K562 (cell line): ENCODE data around the gene CDKN1C. TPM values are rescaled to one million over a fixed set of nuclear protein-coding genes. Genes with fewer than 3 reads are reported as not detected.

ENCODE experiments used
- ATAC-seq: fragments of 200-7000 bp; cut with Tn5 transposase; 3 replicates; pipeline ENCODE4 v1.9.1; 2020; ENCODE audit warnings: moderate library complexity
- BruUV-seq: library from RNA; stranded (reverse); fragments of 400-500 nt; replicated peaks from 2 replicates; lab custom pipeline; 2021; lab: Mats Ljungman, UMichigan
- CTCF ChIA-PET: fragments of 300-600 bp; formaldehyde crosslinking; extraction: SDS; loops from one replicate; lab custom pipeline; 2021; ENCODE audit warnings: low intra/inter-chr PET ratio; lab: Yijun Ruan, JAX
- POLR2A ChIA-PET: fragments of 300-600, 350-650 bp; sonication (Branson Sonifier 250); formaldehyde crosslinking; extraction: SDS; loops from one replicate; lab custom pipeline; 2021; ENCODE audit warnings: antibody characterized with exemption, inconsistent platforms; lab: Yijun Ruan, JAX
- DNase-seq, 4 experiments: peaks; one replicate each; pipeline versions ENCODE4 v3.0.0 to v3.0.0-alpha.2; 2011 to 2018; ENCODE audit warnings: low spot score in 3 of 4, mixed read lengths in 3 of 4; ENCODE audit errors: extremely low read depth in 1 of 4
- FAIRE-seq: peaks from 2 replicates; lab custom pipeline; 2011; peaks lifted over from hg19 to GRCh38; lab: Jason Lieb, UNC
- H2AFZ ChIP-seq: 2 replicates; pipeline ENCODE4 v1.6.0; 2011; ENCODE audit warnings: low read depth, low read length, control low read depth, inconsistent platforms
- H3K27ac ChIP-seq: fragments of 200-600 bp; 3 replicates; pipeline ENCODE4 v1.8.0; 2011; ENCODE audit warnings: low read depth, mild to moderate bottlenecking, control low read depth, inconsistent platforms, low read length, moderate library complexity, mixed read lengths; ENCODE audit errors: extremely low read depth
- H3K27me3 ChIP-seq, 2 experiments: fragments of 300-600 bp in 1 of 2; 2 replicates in 1 of 2; 3 replicates in 1 of 2; pipeline versions ENCODE4 v1.6.0 to v1.8.0; 2011; ENCODE audit warnings: inconsistent platforms in 2 of 2, low read length in 2 of 2, mild to moderate bottlenecking in 1 of 2, mixed read lengths in 1 of 2, moderate library complexity in 1 of 2; ENCODE audit not compliant: control insufficient read depth in 2 of 2, insufficient read depth in 2 of 2
- H3K36me3 ChIP-seq: fragments of 300-600 bp; 3 replicates; pipeline ENCODE4 v1.8.0; 2011; ENCODE audit warnings: mild to moderate bottlenecking, low read length, inconsistent platforms; ENCODE audit not compliant: control insufficient read depth, insufficient read depth
- H3K4me1 ChIP-seq, 2 experiments: fragments of 200-600 bp in 1 of 2; replicated peaks in 1 of 2; 2 replicates in 1 of 2; 3 replicates in 1 of 2; pipeline versions ENCODE4 v1.5.1 to v1.8.0; 2011; ENCODE audit warnings: inconsistent platforms in 2 of 2, low read length in 2 of 2, mild to moderate bottlenecking in 1 of 2, mixed read lengths in 1 of 2, moderate library complexity in 1 of 2; ENCODE audit not compliant: control insufficient read depth in 2 of 2, insufficient read depth in 2 of 2
- H3K4me2 ChIP-seq: 2 replicates; pipeline ENCODE4 v1.6.1; 2011; ENCODE audit warnings: low read length, control low read depth, inconsistent platforms, mixed read lengths; ENCODE audit not compliant: insufficient read depth
- H3K4me3 ChIP-seq: fragments of 200-600 bp; sonication (generic), shearing (Covaris generic); 2 replicates; pipeline ENCODE4 v1.5.1; 2016; ENCODE audit warnings: control low read depth, inconsistent platforms
- H3K79me2 ChIP-seq: fragments of 200-600 bp; 3 replicates; pipeline ENCODE4 v1.8.0; 2011; ENCODE audit warnings: low read length, inconsistent platforms; ENCODE audit not compliant: control insufficient read depth, insufficient read depth
- H3K9ac ChIP-seq, 2 experiments: 2 replicates each; pipeline versions ENCODE4 v1.6.0 to v1.6.1; 2011; ENCODE audit warnings: low read depth in 2 of 2, low read length in 2 of 2, control low read depth in 1 of 2, inconsistent platforms in 1 of 2, mild to moderate bottlenecking in 1 of 2, mixed read lengths in 1 of 2; ENCODE audit not compliant: insufficient read depth in 1 of 2
- H3K9me1 ChIP-seq: one replicate; pipeline ENCODE4 v1.6.0; 2011; ENCODE audit warnings: inconsistent platforms, mild to moderate bottlenecking, low read length, moderate library complexity; ENCODE audit not compliant: control insufficient read depth, insufficient read depth
- H3K9me3 ChIP-seq: replicated peaks from 2 replicates; pipeline ENCODE4 v1.5.1; 2011; ENCODE audit warnings: low read depth, low read length, inconsistent platforms; ENCODE audit not compliant: control insufficient read depth, insufficient read depth
- H4K20me1 ChIP-seq: replicated peaks from 2 replicates; pipeline ENCODE4 v1.6.1; 2011; ENCODE audit warnings: low read length, inconsistent platforms, mixed read lengths; ENCODE audit not compliant: control insufficient read depth, insufficient read depth
- BCLAF1 ChIP-seq, 2 experiments: fragments of 450-650 bp in 1 of 2; IDR thresholded peaks; 2 replicates each; pipeline ENCODE4 v1.6.1; 2011 to 2017; ENCODE audit warnings: low read depth in 2 of 2, antibody characterized with exemption in 1 of 2, borderline replicate concordance in 1 of 2, low read length in 1 of 2, mild to moderate bottlenecking in 1 of 2, mixed read lengths in 1 of 2; ENCODE audit not compliant: control insufficient read depth in 1 of 2
- MNT ChIP-seq, 2 experiments: fragments of 450-650 bp; conservative IDR thresholded peaks; 2 replicates each; pipeline ENCODE4 v1.6.1; 2017; ENCODE audit warnings: mild to moderate bottlenecking in 2 of 2, moderate library complexity in 2 of 2
- POLR2G ChIP-seq: fragments of 200-400 bp; formaldehyde crosslinking; IDR thresholded peaks from 2 replicates; pipeline ENCODE4 v1.6.1; 2017; ENCODE audit warnings: low read depth, mild to moderate bottlenecking, antibody characterized with exemption, low read length, moderate library complexity
- SMAD4 ChIP-seq: fragments of 250-450 bp; sonication (Bioruptor Pico); conservative IDR thresholded peaks from 2 replicates; pipeline ENCODE4 v1.8.0; 2021; ENCODE audit warnings: inconsistent platforms, mild to moderate bottlenecking, moderate library complexity
- TCF7L2 ChIP-seq: fragments of 150-350 bp; IDR thresholded peaks from 2 replicates; pipeline ENCODE4 v1.6.1; 2016; ENCODE audit warnings: low read depth, mild to moderate bottlenecking, low read length, moderate library complexity
- ZNF644 ChIP-seq: fragments of 200-800 bp; sonication (Bioruptor generic); IDR thresholded peaks from 2 replicates; pipeline ENCODE4 v1.6.1; 2016; ENCODE audit warnings: low read depth, missing genetic modification characterization, missing compliant biosample characterization
- ZNF79 ChIP-seq: fragments of 250-450 bp; sonication (Bioruptor Pico); IDR thresholded peaks from 2 replicates; pipeline ENCODE4 v1.4.0; 2020; ENCODE audit warnings: low read depth, mild to moderate bottlenecking, moderate library complexity
- WGBS: fragments of 100-300 bp; shearing (Covaris generic); methylation state at CpG from one replicate; pipeline ENCODE4 v1.1.6; 2016; ENCODE audit warnings: low coverage, mixed read lengths; ENCODE audit not compliant: insufficient coverage; ENCODE audit errors: missing lambda C conversion rate; 5-methylcytosine and 5-hydroxymethylcytosine counted together
- in situ Hi-C: fragments of 300-500 bp; cut with MboI; formaldehyde crosslinking; loops from 4 replicates; pipeline ENCODE4 v1.15.0; 2018; ENCODE audit warnings: inconsistent platforms, mixed read lengths
- intact Hi-C: fragments of 100-400 bp; cut with micrococcal nuclease; formaldehyde crosslinking; loops from 2 replicates; pipeline ENCODE4 v1.14.2; 2022
- polyA plus RNA-seq, 8 experiments: library from polyadenylated mRNA; depleted of rRNA in 4 of 8; stranded (reverse) in 5 of 8; unstranded in 3 of 8; fragments of >200 nt; fragmentation: Nextera tagmentation in 2 of 8; fragmentation: Illumina TruSeq in 1 of 8; extraction: Ambion mirVana in 2 of 8; extraction: Trizol in 1 of 8; gene quantifications; 2 replicates each; pipeline versions ENCODE4 v1.2.1 to v1.2.3, GENCODE V29; 2011 to 2014; ENCODE audit warnings: inconsistent platforms in 1 of 8, missing spikeins in 1 of 8
- total RNA-seq, 7 experiments: library from RNA; depleted of rRNA in 6 of 7; stranded (reverse); fragments of >200 nt in 6 of 7; fragmentation: Illumina TruSeq in 2 of 7; extraction: Trizol in 2 of 7; gene quantifications; 2 replicates each; pipeline versions ENCODE4 v1.2.1 to v1.2.3, GENCODE V29; 2011 to 2021; ENCODE audit warnings: low replicate concordance in 1 of 7
- TF ChIP-seq, protein P1 (sequence below): fragments of 250-450 bp; sonication (Bioruptor Pico); IDR thresholded peaks from 2 replicates; pipeline ENCODE4 v1.4.0; 2020; ENCODE audit warnings: mild to moderate bottlenecking, moderate library complexity, borderline replicate concordance
- TF ChIP-seq, protein P2 (sequence below): fragments of 450-650 bp; formaldehyde crosslinking; IDR thresholded peaks from 2 replicates; pipeline ENCODE4 v1.4.0; 2020; ENCODE audit warnings: mild to moderate bottlenecking, moderate library complexity

The CDKN1C gene
- total and polyA plus RNA-seq, 9 of the 15 experiments (the other 6 are each of a cell fraction or from before 2014, with no cell fraction given), result 2.8 to 21.1 (median 9.3) TPM

DNA sequence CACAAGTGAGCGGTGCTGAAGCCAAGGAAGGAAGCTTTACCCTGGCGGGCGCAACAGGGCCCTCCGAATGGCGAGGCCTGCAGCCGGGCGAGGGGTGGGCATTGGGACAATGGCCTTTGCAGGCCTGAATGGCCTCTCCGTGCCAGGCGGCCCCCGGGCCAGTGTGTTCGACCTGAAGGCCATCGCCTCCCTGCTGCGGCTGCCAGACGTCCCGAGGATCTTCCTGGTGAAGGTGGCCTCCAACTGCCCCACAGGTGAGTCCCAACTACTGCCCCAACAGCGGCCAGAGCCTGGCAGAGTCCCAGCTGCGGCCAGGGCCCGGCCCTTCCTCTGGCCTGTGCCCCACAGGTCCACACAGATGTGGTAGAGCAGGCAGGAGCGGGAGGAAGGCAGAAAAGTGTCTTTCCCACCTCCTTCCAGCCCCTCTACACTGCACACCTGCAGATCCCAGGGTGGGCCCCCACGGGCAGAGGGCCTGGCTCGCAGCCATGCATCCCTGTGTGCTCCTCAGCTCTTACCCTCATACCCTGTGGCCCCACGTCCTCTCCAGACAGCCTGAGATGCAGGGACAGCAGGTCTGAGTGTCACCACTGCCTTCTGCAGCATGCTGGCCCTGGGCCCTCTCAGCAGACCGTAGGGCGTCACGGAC, 32.4 kb upstream of the CDKN1C start:
- Histone ChIP-seq H3K27ac (no peak overlapping the region), H3K4me3 (no peak overlapping the region), H3K9me1 (no peaks in the 10 kb centered on the region), H3K36me3 (no peaks in the 10 kb centered on the region), H3K27me3 (no peaks in the 10 kb centered on the region), H3K79me2 (no peaks in the 10 kb centered on the region), H4K20me1 (no peaks in the 10 kb centered on the region), H3K9ac (peak overlapping the region in 1 of 2 experiments; percentile 78; a peak in 1 of 4 replicates), H2AFZ (no peak overlapping the region), H3K4me1 (peaks cover 4 to 73% of the 10 kb centered on the region in 2 experiments; a peak in 3 of 5 replicates), H3K9me3 (no peaks in the 10 kb centered on the region), H3K4me2 (no peak overlapping the region)
- FAIRE-seq (no peak), DNase-seq (no peak), ATAC-seq (peak; percentile 10; the same call in 1 of the 3 replicates)
- ChIA-PET CTCF (no interaction called here), POLR2A (interaction anchor here (0.6 to 1.8 kb wide), 3 partner anchors 9 to 74 kb away, joined by 4 to 9 read pairs (median 4); no protein-coding TSS in a partner anchor)
- no peak for TF ChIP-seq MNT (conservative IDR thresholded peaks at IDR 0.05)
- TF ChIP-seq SMAD4 (CRISPR knock-in tag), result no peak
- no peak for TF ChIP-seq TCF7L2
- TF ChIP-seq POLR2G, result peak; percentile 52; the same call in 1 of the 2 replicates
- TF ChIP-seq, protein P1, sequence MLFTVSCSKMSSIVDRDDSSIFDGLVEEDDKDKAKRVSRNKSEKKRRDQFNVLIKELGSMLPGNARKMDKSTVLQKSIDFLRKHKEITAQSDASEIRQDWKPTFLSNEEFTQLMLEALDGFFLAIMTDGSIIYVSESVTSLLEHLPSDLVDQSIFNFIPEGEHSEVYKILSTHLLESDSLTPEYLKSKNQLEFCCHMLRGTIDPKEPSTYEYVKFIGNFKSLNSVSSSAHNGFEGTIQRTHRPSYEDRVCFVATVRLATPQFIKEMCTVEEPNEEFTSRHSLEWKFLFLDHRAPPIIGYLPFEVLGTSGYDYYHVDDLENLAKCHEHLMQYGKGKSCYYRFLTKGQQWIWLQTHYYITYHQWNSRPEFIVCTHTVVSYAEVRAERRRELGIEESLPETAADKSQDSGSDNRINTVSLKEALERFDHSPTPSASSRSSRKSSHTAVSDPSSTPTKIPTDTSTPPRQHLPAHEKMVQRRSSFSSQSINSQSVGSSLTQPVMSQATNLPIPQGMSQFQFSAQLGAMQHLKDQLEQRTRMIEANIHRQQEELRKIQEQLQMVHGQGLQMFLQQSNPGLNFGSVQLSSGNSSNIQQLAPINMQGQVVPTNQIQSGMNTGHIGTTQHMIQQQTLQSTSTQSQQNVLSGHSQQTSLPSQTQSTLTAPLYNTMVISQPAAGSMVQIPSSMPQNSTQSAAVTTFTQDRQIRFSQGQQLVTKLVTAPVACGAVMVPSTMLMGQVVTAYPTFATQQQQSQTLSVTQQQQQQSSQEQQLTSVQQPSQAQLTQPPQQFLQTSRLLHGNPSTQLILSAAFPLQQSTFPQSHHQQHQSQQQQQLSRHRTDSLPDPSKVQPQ, result no peak
- no peak for TF ChIP-seq ZNF79
- TF ChIP-seq, protein P2, sequence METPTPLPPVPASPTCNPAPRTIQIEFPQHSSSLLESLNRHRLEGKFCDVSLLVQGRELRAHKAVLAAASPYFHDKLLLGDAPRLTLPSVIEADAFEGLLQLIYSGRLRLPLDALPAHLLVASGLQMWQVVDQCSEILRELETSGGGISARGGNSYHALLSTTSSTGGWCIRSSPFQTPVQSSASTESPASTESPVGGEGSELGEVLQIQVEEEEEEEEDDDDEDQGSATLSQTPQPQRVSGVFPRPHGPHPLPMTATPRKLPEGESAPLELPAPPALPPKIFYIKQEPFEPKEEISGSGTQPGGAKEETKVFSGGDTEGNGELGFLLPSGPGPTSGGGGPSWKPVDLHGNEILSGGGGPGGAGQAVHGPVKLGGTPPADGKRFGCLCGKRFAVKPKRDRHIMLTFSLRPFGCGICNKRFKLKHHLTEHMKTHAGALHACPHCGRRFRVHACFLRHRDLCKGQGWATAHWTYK (CRISPR knock-in tag), result 0 out of 2 replicates have a peak, but pooled peaks have one; percentile 32
- no peak for TF ChIP-seq ZNF644 (tag)
- TF ChIP-seq BCLAF1 (IDR thresholded peaks at IDR 0.05; ENCODE audit: borderline replicate concordance in 1 of 2, control insufficient read depth in 1 of 2, low read depth in 2 of 2, low read length in 1 of 2), result no peak
- 40% methylated on average over 23 of the region's 25 CpGs for WGBS
- intact Hi-C loops (no loop called here), in situ Hi-C loops (no loop called here)
- BruUV-seq, result no TSS peak
